ENCODE data around the gene VPS16.

DNA sequence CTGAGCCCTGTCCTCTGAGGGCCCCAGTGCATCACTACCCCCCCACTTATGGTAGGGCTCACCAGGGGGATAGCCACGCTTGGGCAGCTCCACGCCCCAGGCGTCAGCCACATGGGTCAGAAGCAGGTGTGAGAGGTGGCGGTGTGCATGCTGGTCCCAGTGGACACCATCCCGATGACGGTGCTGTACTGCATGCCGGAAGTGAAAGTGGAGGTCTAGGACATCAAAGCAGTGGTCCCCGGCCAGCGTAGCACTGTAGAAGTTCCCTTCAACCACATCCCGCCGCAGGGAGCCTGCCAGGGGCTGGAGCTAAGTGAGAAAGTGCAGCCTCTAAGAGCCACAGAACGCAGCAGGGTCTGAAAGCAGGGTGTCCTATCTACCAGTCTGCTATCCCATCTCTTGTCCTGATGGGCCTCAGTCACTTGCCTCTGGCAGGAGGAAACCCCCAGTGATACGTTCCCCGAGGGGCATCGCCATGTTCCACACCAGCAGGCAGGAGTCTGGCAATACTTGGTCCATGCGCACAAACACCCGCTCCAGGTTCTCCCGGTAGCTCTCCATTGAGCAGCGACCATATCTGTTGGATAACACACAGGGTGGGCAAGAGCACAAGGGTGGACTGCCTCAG, 2.3 kb upstream of the VPS16 start:
- TF ChIP-seq, protein P1, sequence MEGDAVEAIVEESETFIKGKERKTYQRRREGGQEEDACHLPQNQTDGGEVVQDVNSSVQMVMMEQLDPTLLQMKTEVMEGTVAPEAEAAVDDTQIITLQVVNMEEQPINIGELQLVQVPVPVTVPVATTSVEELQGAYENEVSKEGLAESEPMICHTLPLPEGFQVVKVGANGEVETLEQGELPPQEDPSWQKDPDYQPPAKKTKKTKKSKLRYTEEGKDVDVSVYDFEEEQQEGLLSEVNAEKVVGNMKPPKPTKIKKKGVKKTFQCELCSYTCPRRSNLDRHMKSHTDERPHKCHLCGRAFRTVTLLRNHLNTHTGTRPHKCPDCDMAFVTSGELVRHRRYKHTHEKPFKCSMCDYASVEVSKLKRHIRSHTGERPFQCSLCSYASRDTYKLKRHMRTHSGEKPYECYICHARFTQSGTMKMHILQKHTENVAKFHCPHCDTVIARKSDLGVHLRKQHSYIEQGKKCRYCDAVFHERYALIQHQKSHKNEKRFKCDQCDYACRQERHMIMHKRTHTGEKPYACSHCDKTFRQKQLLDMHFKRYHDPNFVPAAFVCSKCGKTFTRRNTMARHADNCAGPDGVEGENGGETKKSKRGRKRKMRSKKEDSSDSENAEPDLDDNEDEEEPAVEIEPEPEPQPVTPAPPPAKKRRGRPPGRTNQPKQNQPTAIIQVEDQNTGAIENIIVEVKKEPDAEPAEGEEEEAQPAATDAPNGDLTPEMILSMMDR (tag by site-specific recombination; IDR thresholded peaks at IDR 0.05), result no peak
- TF ChIP-seq ZFHX2 (tag by site-specific recombination; conservative IDR thresholded peaks at IDR 0.05), result no peak
